Epithelial cell of prostate (primary cell): ENCODE data around the gene CALHM5.

ENCODE experiments used
- DNase-seq: peaks from one replicate; pipeline ENCODE4 v3.0.0-alpha.2; 2011; ENCODE audit warnings: low read depth, low spot score
- H3K27ac ChIP-seq: fragments of 450-650 bp; 2 replicates; pipeline ENCODE4 v1.5.1; 2017; ENCODE audit warnings: mild to moderate bottlenecking

Gene CALHM5

DNA sequence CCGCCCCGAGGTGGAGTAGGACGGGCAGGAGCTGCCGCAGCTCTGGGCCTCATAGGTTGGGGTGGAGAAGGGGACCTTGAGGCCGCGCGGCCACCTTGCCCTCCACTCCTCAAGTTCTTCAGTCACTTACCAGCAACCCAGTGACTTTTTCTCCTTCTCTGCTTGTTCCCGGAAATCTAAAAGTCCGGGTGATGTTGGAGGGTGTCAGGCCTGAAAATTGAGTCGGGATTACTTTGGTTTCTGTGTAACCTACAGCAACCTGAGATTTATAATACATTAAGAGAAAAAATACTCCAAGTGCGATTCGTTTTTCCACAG, 60.2 kb downstream of the CALHM5 start:
- no peak for DNase-seq
- peak overlapping the region; percentile 85 for H3K27ac ChIP-seq

DNA sequence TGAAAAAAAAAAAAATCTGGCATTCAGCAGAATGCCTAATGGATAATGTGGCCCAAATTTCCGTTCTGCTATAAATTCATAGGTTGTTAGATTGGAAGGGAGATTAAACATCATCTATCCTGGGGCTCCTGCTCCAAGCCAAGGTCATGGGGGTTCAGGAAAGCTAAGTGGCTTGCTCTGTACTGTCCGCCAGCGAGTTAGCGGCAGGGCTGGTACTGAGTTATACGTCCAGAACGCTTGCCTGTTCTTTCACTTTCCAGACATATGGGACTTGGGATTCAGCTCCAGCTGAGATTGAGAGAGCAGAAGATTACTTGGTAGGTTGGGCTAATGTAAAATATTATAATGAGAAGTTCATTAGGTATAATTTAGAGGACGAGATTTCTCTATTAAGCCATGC, 60.7 kb downstream of the CALHM5 start:
- DNase-seq = no peak
- H3K27ac ChIP-seq = peak overlapping the region; percentile 85
